Lower lobe of right lung (tissue), 2 donors: ENCODE data around the gene HLA-DOB. TPM values are rescaled to one million over a fixed set of nuclear protein-coding genes. Genes with fewer than 3 reads are reported as not detected.
A peak's percentile ranks its signal among the peaks of the same experiment; 100 is the strongest.

Experiments used
- ATAC-seq, 2 donors: fragments of 200-7000 bp; cut with Tn5 transposase; one replicate each; pipeline ENCODE4 v1.9.1; 2020 to 2022; ENCODE audit warnings: mild to moderate bottlenecking in 2 of 2, moderate library complexity in 2 of 2
- DNase-seq: peaks from one replicate; pipeline ENCODE4 v3.0.0-alpha.2; 2020
- H3K27ac ChIP-seq: fragments of 200-600 bp; one replicate; pipeline ENCODE4 v1.8.0; 2022
- H3K27me3 ChIP-seq: fragments of 200-600 bp; one replicate; pipeline ENCODE4 v1.8.0; 2022; ENCODE audit warnings: low read depth
- H3K36me3 ChIP-seq: fragments of 200-600 bp; one replicate; pipeline ENCODE4 v1.8.0; 2022; ENCODE audit warnings: mild to moderate bottlenecking
- H3K4me1 ChIP-seq: fragments of 200-600 bp; one replicate; pipeline ENCODE4 v1.8.0; 2022
- H3K4me3 ChIP-seq: fragments of 200-600 bp; one replicate; pipeline ENCODE4 v1.8.0; 2022; ENCODE audit warnings: mild to moderate bottlenecking
- H3K9me3 ChIP-seq: fragments of 200-600 bp; one replicate; pipeline ENCODE4 v1.8.0; 2022
- CTCF ChIP-seq: fragments of 200-600 bp; IDR thresholded peaks from one replicate; pipeline ENCODE4 v1.8.0; 2022; ENCODE audit warnings: antibody characterized with exemption, mild to moderate bottlenecking
- intact Hi-C: fragments of 100-400 bp; cut with DNase I; formaldehyde crosslinking; loops from one replicate; pipeline ENCODE4 v1.11.0; 2022
- total RNA-seq: library from RNA; stranded (reverse); fragmentation: NEBNext Ultra II Directional; extraction: Animal tissue kit (Norgen Biotek cat#: 25700); gene quantifications from one replicate; pipeline ENCODE4 v1.2.1, GENCODE V29; 2021
- donor health status: DM: no; HTN: yes; CAD: no; lungs with severe emphysema.

Gene HLA-DOB
- total RNA-seq, 1 donor from 2014 or later: 0.95 TPM

- Histone ChIP-seq H3K27ac (peak overlapping the region; percentile 93), H3K9me3 (no peaks in the 10 kb centered on the region), H3K4me3 (peak overlapping the region; percentile 85), H3K27me3 (no peaks in the 10 kb centered on the region), H3K36me3 (peaks cover 55% of the 10 kb centered on the region), H3K4me1 (peaks cover 40% of the 10 kb centered on the region)
- no peak for DNase-seq
- no peak for TF ChIP-seq CTCF
- ATAC-seq: peak; percentile 0 to 1
- intact Hi-C loops: no loop called here
These were observed 20.9 kb upstream of the HLA-DOB start for GRCh38 chr6:32837651-32838113.

DNA sequence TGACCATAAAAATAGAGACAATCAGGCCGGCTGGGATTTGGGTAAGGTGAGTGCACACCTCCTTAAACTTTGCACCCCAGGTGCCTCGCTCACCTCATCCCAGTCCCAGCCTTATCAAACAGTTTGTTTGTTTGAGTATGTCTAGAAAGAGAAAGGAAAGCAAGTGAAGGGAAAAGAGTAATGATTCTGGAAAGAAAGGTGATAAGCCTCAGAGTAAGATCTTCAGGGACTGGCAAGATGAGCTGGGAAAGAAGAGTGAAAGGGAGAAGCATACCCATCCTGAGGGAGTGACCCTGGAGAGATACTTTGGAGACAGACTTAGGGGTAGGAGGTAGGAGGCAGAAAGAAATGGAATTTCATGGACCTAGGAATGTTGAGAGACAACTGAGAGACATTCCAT lies 20.1 kb upstream of the HLA-DOB start:
- Histone ChIP-seq H3K27ac (no peak overlapping the region), H3K36me3 (peaks cover 53% of the 10 kb centered on the region), H3K27me3 (no peaks in the 10 kb centered on the region), H3K9me3 (no peaks in the 10 kb centered on the region), H3K4me3 (no peak overlapping the region), H3K4me1 (peaks cover 32% of the 10 kb centered on the region)
- DNase-seq (no peak), ATAC-seq (no peak)
- intact Hi-C loops: no loop called here
- TF ChIP-seq CTCF: no peak

DNA sequence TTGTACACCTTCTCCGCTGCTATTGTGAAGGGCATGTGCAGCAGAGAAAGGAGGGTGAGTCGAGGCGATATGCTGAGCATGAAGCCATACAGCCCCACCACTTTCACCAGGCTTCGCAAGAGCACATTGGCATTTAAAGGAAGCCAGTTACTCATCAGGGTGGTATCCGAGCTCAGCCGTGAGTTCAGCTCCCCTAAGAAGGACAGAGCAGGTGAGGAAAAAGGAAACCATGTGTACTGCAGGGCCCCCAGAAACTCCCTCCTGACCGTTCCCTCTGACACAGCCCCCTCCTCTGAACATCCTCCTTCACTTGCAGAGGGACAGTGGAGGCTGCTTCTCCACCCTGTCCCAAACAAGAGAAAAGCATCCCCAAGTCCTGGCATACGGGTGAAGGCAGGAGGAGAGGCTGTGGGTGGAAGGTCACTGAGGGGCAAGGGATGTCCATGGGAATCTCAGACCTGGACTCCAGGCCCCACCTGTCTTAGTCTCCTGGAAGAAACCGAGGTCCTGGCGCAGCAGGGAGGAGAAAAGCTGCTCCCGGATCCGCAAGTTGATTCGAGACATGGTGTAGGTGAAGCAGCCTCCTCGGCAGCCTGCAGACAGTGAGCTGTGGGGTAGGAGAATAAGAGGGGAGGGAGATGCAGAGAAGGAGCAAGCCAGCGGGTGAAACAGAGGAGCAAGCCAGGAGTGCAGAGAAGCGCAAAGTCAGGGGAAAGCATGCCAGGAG lies 18.5 kb upstream of the HLA-DOB start:
- intact Hi-C loops: no loop called here
- Histone ChIP-seq H3K36me3 (peaks cover 53% of the 10 kb centered on the region), H3K9me3 (no peaks in the 10 kb centered on the region), H3K4me1 (peaks cover 26% of the 10 kb centered on the region), H3K27me3 (no peaks in the 10 kb centered on the region), H3K4me3 (no peak overlapping the region), H3K27ac (no peak overlapping the region)
- TF ChIP-seq CTCF: no peak
- ATAC-seq: no peak
- DNase-seq: no peak

- TF ChIP-seq CTCF: no peak
- peaks cover 18% of the 10 kb centered on the region for H3K4me1 ChIP-seq
- no peak overlapping the region for H3K27ac ChIP-seq
- intact Hi-C loops: no loop called here
- DNase-seq (no peak), ATAC-seq (no peak)
- peaks cover 66% of the 10 kb centered on the region for H3K36me3 ChIP-seq
- no peak overlapping the region for H3K4me3 ChIP-seq
- no peaks in the 10 kb centered on the region for H3K27me3 ChIP-seq
- H3K9me3 ChIP-seq: no peaks in the 10 kb centered on the region
These were observed 16.9 kb upstream of the HLA-DOB start for GRCh38 chr6:32833664-32834063.

- no peaks in the 10 kb centered on the region for H3K9me3 ChIP-seq
- TF ChIP-seq CTCF: no peak
- intact Hi-C loops: no loop called here
- H3K36me3 ChIP-seq: peaks cover 72% of the 10 kb centered on the region
- ATAC-seq (no peak), DNase-seq (no peak)
- H3K27ac ChIP-seq: no peak overlapping the region
- H3K27me3 ChIP-seq: no peaks in the 10 kb centered on the region
- H3K4me3 ChIP-seq: no peak overlapping the region
- peaks cover 12% of the 10 kb centered on the region for H3K4me1 ChIP-seq
These were observed 15.7 kb upstream of the HLA-DOB start for GRCh38 chr6:32832535-32832934.
